ENCODE data around the gene CENPO. TPM values are rescaled to one million over a fixed set of nuclear protein-coding genes. Genes with fewer than 3 reads are reported as not detected.

CENPO gene
- total and polyA plus RNA-seq, 2 donors (not counting 3 experiments of a cell fraction or from before 2014, with no cell fraction given): 26.8 to 45.3 TPM

GRCh38 chr2:24793761-24794435 is 673 bp downstream of the CENPO start:
- CTCF ChIA-PET: interaction anchor here (0.9 to 2.0 kb wide), 10 partner anchors 11 to 383 kb away, joined by 3 to 18 read pairs (median 3); no protein-coding TSS in a partner anchor
- BruUV-seq (replicated peaks): TSS peak; percentile 59
- Histone ChIP-seq H3K4me3 (replicated peaks in 1 of 3; ENCODE audit: insufficient read depth in 1 of 3, low read depth in 1 of 3, low read length in 3 of 3) (peak overlapping the region; percentile 57 to 82 (median 61)), H4K20me1 (replicated peaks; ENCODE audit: control insufficient read depth, extremely low read depth, insufficient read depth, low read length) (no peaks in the 10 kb centered on the region), H3K9ac (replicated peaks; ENCODE audit: extremely low read depth, insufficient read depth, low read length) (peak overlapping the region; percentile 92), H3K27ac (ENCODE audit: insufficient read depth, low read depth, low read length) (peak overlapping the region; percentile 81), H3K9me1 (replicated peaks; ENCODE audit: control insufficient read depth, extremely low read depth, insufficient read depth, low read length) (no peaks in the 10 kb centered on the region), H3K4me2 (ENCODE audit: insufficient read depth, low read length) (peak overlapping the region; percentile 98), H3K36me3 (ENCODE audit: control insufficient read depth in 2 of 2, extremely low read depth in 1 of 2, insufficient read depth in 2 of 2, low read length in 2 of 2) (no peaks in the 10 kb centered on the region), H3K4me1 (ENCODE audit: control insufficient read depth, extremely low read depth, insufficient read depth, low read length) (peaks cover 20% of the 10 kb centered on the region), H3K79me2 (ENCODE audit: control insufficient read depth, insufficient read depth, low read length) (peaks cover 52% of the 10 kb centered on the region), H3K9me3 (replicated peaks; ENCODE audit: control insufficient read depth, insufficient read depth, low read length) (no peaks in the 10 kb centered on the region), H3K27me3 (ENCODE audit: control insufficient read depth in 2 of 2, insufficient read depth in 2 of 2, low read length in 2 of 2) (no peaks in the 10 kb centered on the region), H2AFZ (ENCODE audit: low read depth, low read length) (peak overlapping the region; percentile 75)
- FAIRE-seq (peak; percentile 67), DNase-seq (ENCODE audit: low read depth, low spot score) (peak; percentile 68)
- dilution Hi-C loops (cut with MboI; ENCODE audit: extremely low pct_ligation_motif_present, low sequenced_read_pairs): no loop called here
- intact Hi-C loops (cut with micrococcal nuclease): loop anchor here (1.0 to 5.0 kb wide), 7 partner anchors 15 to 373 kb away; partner anchors contain the start of gene NCOA1
- POLR2A ChIA-PET: interaction anchor here (1.2 kb wide), 1 partner anchor 17 kb away, joined by 4 read pairs; no protein-coding TSS in a partner anchor
- TF ChIP-seq CTCF (IDR thresholded peaks at IDR 0.05; ENCODE audit: extremely low read depth in 1 of 2, insufficient read depth in 1 of 2, low read depth in 1 of 2, low read length in 2 of 2) (no peak), MYC (IDR thresholded peaks at IDR 0.05; ENCODE audit: low read depth, low read length) (no peak), POLR2AphosphoS5 (IDR thresholded peaks at IDR 0.05; ENCODE audit: insufficient read depth, low read depth, low read length) (no peak), EZH2 (IDR thresholded peaks at IDR 0.05; ENCODE audit: borderline replicate concordance, low read depth, low read length, severe bottlenecking) (no peak), JUN (IDR thresholded peaks at IDR 0.05; ENCODE audit: borderline replicate concordance, insufficient read depth, insufficient read length, low read depth) (no peak), FOS (IDR thresholded peaks at IDR 0.05; ENCODE audit: borderline replicate concordance, insufficient read depth, low read length) (no peak), POLR2A (IDR thresholded peaks at IDR 0.05; ENCODE audit: low read depth, low read length) (no peak)
- TF ChIP-seq, protein P1, sequence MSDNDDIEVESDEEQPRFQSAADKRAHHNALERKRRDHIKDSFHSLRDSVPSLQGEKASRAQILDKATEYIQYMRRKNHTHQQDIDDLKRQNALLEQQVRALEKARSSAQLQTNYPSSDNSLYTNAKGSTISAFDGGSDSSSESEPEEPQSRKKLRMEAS (IDR thresholded peaks at IDR 0.05; ENCODE audit: insufficient read depth, insufficient read length): no peak

Measured in endothelial cell of umbilical vein (primary cell).